HepG2 (cell line): ENCODE data around the gene PCYT2. TPM values are rescaled to one million over a fixed set of nuclear protein-coding genes. Genes with fewer than 3 reads are reported as not detected.

Experiments
- ARHGAP35 ChIP-seq: sonication (generic); formaldehyde crosslinking; IDR thresholded peaks from 2 replicates; pipeline ENCODE4 v1.9.0; 2022; ENCODE audit warnings: mild to moderate bottlenecking, inconsistent platforms, moderate library complexity, missing genetic modification reagents, borderline replicate concordance
- DNMT3B ChIP-seq: conservative IDR thresholded peaks from 2 replicates; pipeline ENCODE4 v1.6.1; 2016; ENCODE audit warnings: missing biosample characterization, control low read depth
- FOXA3 ChIP-seq: IDR thresholded peaks from 2 replicates; pipeline ENCODE4 v1.6.1; 2016; ENCODE audit warnings: missing genetic modification reagents, missing compliant biosample characterization
- KAT2B ChIP-seq: fragments of 150-350 bp; IDR thresholded peaks from 2 replicates; pipeline ENCODE4 v1.6.1; 2014; ENCODE audit warnings: low read depth, low read length, borderline replicate concordance
- KDM5B ChIP-seq: sonication (generic); formaldehyde crosslinking; IDR thresholded peaks from 2 replicates; pipeline ENCODE4 v1.4.0; 2020; ENCODE audit warnings: missing genetic modification reagents, mild to moderate bottlenecking, borderline replicate concordance
- MATR3 ChIP-seq: sonication (generic); formaldehyde crosslinking; IDR thresholded peaks from 2 replicates; pipeline ENCODE4 v1.4.0; 2020; ENCODE audit warnings: missing genetic modification reagents
- NFKBIZ ChIP-seq: IDR thresholded peaks from 2 replicates; pipeline ENCODE4 v1.6.1; 2018; ENCODE audit warnings: missing genetic modification reagents, missing compliant biosample characterization
- NR2F1 ChIP-seq, 2 experiments: fragments of 450-650 bp in 1 of 2; formaldehyde crosslinking in 1 of 2; IDR thresholded peaks; 2 replicates each; pipeline versions ENCODE4 v1.5.0 to v1.6.1; 2016 to 2020; ENCODE audit warnings: mild to moderate bottlenecking in 1 of 2, missing compliant biosample characterization in 1 of 2, missing genetic modification reagents in 1 of 2, moderate library complexity in 1 of 2
- RNF2 ChIP-seq: fragments of 450-650 bp; conservative IDR thresholded peaks from 2 replicates; pipeline ENCODE4 v1.6.1; 2016; ENCODE audit warnings: low read depth
- RORA ChIP-seq: sonication (generic); formaldehyde crosslinking; IDR thresholded peaks from 2 replicates; pipeline ENCODE4 v1.5.0; 2020; ENCODE audit warnings: mild to moderate bottlenecking, missing genetic modification reagents, moderate library complexity
- SCMH1 ChIP-seq: sonication (generic); formaldehyde crosslinking; IDR thresholded peaks from 2 replicates; pipeline ENCODE4 v1.9.0; 2021; ENCODE audit warnings: missing genetic modification reagents, mild to moderate bottlenecking, borderline replicate concordance
- SP2 ChIP-seq: sonication (generic); formaldehyde crosslinking; IDR thresholded peaks from 2 replicates; pipeline ENCODE4 v1.5.1; 2020; ENCODE audit warnings: mild to moderate bottlenecking, missing genetic modification reagents
- SRF ChIP-seq: IDR thresholded peaks from 2 replicates; pipeline ENCODE4 v1.6.1; 2011; ENCODE audit warnings: mild to moderate bottlenecking, low read depth, low read length, moderate library complexity
- ZFYVE20 ChIP-seq: sonication (generic); formaldehyde crosslinking; IDR thresholded peaks from 2 replicates; pipeline ENCODE4 v1.8.0; 2023; ENCODE audit warnings: low read depth, mild to moderate bottlenecking, moderate library complexity, missing genetic modification reagents, borderline replicate concordance
- ZNF12 ChIP-seq: sonication (generic); formaldehyde crosslinking; IDR thresholded peaks from 2 replicates; pipeline ENCODE4 v1.5.0; 2020; ENCODE audit warnings: missing genetic modification reagents
- ZNF224 ChIP-seq: sonication (generic); formaldehyde crosslinking; IDR thresholded peaks from 2 replicates; pipeline ENCODE4 v1.5.0; 2020; ENCODE audit warnings: mild to moderate bottlenecking, missing genetic modification reagents
- ZNF34 ChIP-seq: sonication (generic); formaldehyde crosslinking; IDR thresholded peaks from 2 replicates; pipeline ENCODE4 v1.4.0; 2020; ENCODE audit warnings: mild to moderate bottlenecking, missing genetic modification reagents, borderline replicate concordance
- ZNF441 ChIP-seq: sonication (generic); formaldehyde crosslinking; IDR thresholded peaks from 2 replicates; pipeline ENCODE4 v1.7.0; 2021; ENCODE audit warnings: missing genetic modification reagents, borderline replicate concordance
- ZNF746 ChIP-seq: sonication (generic); formaldehyde crosslinking; IDR thresholded peaks from 2 replicates; pipeline ENCODE4 v1.8.0; 2022; ENCODE audit warnings: mild to moderate bottlenecking, missing genetic modification reagents
- polyA plus RNA-seq, 8 experiments: library from polyadenylated mRNA; depleted of rRNA in 3 of 8; stranded (reverse) in 7 of 8; unstranded in 1 of 8; fragments of >200 nt; fragmentation: Illumina TruSeq in 4 of 8; extraction: Trizol in 4 of 8; gene quantifications; 2 replicates each; pipeline versions ENCODE4 v1.2.1 to v1.2.3, GENCODE V29; 2011 to 2016; ENCODE audit warnings: low read depth in 4 of 8, missing spikeins in 1 of 8, mixed read lengths in 1 of 8; ENCODE audit not compliant: insufficient read depth in 1 of 8
- total RNA-seq, 5 experiments: library from RNA; depleted of rRNA; stranded (reverse); fragments of >200 nt; fragmentation: Illumina TruSeq; extraction: Trizol; gene quantifications; 2 replicates each; pipeline ENCODE4 v1.2.3, GENCODE V29; 2016; ENCODE audit warnings: low read depth in 1 of 5
- TF ChIP-seq, protein P1 (sequence below), 2 experiments: fragments of 450-650 bp in 1 of 2; sonication (generic) in 1 of 2; formaldehyde crosslinking; IDR thresholded peaks; 2 replicates each; pipeline versions ENCODE4 v1.5.0 to v1.8.0; 2020 to 2022; ENCODE audit warnings: mild to moderate bottlenecking in 1 of 2, missing genetic modification reagents in 1 of 2
- TF ChIP-seq, protein P2 (sequence below), 2 experiments: sonication (generic) in 1 of 2; formaldehyde crosslinking in 1 of 2; IDR thresholded peaks; 2 replicates each; pipeline versions ENCODE4 v1.4.0 to v1.6.1; 2018 to 2020; ENCODE audit warnings: missing genetic modification reagents in 2 of 2, borderline replicate concordance in 1 of 2, low read depth in 1 of 2, mild to moderate bottlenecking in 1 of 2, missing biosample characterization in 1 of 2
- TF ChIP-seq, protein P3 (sequence below): sonication (generic); IDR thresholded peaks from 2 replicates; pipeline ENCODE4 v1.6.1; 2016; ENCODE audit warnings: low read depth, borderline replicate concordance

The PCYT2 gene
- total and polyA plus RNA-seq, 2 of the 13 experiments (the other 11 are each of a cell fraction or from before 2014, with no cell fraction given) = 147 to 297 TPM

DNA sequence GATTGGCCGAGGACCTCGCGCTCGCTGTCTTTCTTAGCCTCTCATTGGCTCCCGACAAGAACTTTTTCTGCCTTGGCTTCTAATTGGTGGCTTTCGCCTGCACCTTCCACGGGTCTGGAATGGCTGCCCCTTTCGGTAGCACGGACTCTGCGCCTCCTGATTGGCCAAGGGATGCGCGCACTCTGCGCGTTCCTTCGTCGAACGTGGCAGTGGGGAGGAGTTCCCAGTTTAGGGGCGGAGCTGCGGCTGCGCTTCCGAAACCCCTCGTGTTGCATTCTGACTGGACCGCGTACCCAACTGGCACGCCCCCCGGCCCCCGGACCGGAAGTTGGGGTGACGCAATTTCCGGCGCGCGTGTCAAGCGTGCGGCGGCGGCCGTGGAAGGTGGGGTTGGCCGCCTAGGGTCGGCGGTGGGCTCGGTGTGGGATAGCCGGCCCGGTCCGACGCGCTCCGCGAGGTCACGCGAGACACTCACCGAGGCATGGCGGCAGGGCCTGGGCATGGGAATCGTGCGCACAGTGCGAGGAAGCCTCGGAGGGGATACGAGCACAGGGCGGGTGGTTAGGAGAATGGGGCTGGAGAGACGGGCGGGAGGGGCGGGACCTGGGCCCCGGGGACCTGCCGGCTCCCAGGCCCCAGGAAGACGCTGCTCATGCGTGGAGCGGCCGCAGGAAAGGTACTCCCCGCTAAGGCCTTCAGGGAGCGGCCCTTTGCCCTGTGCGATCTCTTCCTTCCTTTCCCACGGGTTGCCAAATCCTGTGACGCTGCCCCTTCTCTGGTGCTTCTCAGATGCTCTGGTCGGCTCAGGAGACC, 50.2 kb downstream of the PCYT2 start (continued):
- TF ChIP-seq ZNF12 (CRISPR knock-in tag) = no peak
- TF ChIP-seq KDM5B (CRISPR knock-in tag) = peak; percentile 98
- 0 out of 2 replicates have a peak, but pooled peaks have one; percentile 22 for TF ChIP-seq ZNF34
- TF ChIP-seq SP2 (CRISPR knock-in tag) = peak; percentile 93
- TF ChIP-seq, protein P1, sequence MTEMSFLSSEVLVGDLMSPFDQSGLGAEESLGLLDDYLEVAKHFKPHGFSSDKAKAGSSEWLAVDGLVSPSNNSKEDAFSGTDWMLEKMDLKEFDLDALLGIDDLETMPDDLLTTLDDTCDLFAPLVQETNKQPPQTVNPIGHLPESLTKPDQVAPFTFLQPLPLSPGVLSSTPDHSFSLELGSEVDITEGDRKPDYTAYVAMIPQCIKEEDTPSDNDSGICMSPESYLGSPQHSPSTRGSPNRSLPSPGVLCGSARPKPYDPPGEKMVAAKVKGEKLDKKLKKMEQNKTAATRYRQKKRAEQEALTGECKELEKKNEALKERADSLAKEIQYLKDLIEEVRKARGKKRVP (CRISPR knock-in tag; IDR thresholded peaks at IDR 0.05) = peak in 1 of 2 experiments; percentile 99; a peak in 2 of 4 replicates
- TF ChIP-seq, protein P2, sequence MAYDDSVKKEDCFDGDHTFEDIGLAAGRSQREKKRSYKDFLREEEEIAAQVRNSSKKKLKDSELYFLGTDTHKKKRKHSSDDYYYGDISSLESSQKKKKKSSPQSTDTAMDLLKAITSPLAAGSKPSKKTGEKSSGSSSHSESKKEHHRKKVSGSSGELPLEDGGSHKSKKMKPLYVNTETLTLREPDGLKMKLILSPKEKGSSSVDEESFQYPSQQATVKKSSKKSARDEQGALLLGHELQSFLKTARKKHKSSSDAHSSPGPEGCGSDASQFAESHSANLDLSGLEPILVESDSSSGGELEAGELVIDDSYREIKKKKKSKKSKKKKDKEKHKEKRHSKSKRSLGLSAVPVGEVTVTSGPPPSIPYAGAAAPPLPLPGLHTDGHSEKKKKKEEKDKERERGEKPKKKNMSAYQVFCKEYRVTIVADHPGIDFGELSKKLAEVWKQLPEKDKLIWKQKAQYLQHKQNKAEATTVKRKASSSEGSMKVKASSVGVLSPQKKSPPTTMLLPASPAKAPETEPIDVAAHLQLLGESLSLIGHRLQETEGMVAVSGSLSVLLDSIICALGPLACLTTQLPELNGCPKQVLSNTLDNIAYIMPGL (CRISPR knock-in tag; IDR thresholded peaks at IDR 0.05; ENCODE audit: borderline replicate concordance in 1 of 2, low read depth in 1 of 2) = peak; percentile 51 to 88; a peak in 3 of 4 replicates
- TF ChIP-seq RORA (CRISPR knock-in tag) = no peak
- 0 out of 2 replicates have a peak, but pooled peaks have one; percentile 58 for TF ChIP-seq ZNF224 (CRISPR knock-in tag)
- TF ChIP-seq FOXA3 (CRISPR knock-in tag) = peak; percentile 64; the same call in 1 of the 2 replicates
- peak; percentile 80 for TF ChIP-seq NFKBIZ
- no peak for TF ChIP-seq SCMH1 (CRISPR knock-in tag)
- TF ChIP-seq, protein P3, sequence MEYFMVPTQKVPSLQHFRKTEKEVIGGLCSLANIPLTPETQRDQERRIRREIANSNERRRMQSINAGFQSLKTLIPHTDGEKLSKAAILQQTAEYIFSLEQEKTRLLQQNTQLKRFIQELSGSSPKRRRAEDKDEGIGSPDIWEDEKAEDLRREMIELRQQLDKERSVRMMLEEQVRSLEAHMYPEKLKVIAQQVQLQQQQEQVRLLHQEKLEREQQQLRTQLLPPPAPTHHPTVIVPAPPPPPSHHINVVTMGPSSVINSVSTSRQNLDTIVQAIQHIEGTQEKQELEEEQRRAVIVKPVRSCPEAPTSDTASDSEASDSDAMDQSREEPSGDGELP = peak; percentile 54; the same call in 1 of the 2 replicates
- TF ChIP-seq DNMT3B = peak; percentile 95
- peak; percentile 33; the same call in 1 of the 2 replicates for TF ChIP-seq ZNF441 (CRISPR knock-in tag)
- no peak; the same call in 1 of the 2 replicates for TF ChIP-seq ZNF746 (CRISPR knock-in tag)
- TF ChIP-seq ZFYVE20 (CRISPR knock-in tag) = peak; percentile 96
- TF ChIP-seq NR2F1 (CRISPR knock-in tag; IDR thresholded peaks at IDR 0.05) = 0 out of 4 replicates have a peak, but pooled peaks of 1 of the 2 experiments have one; percentile 18
- peak; percentile 85; the same call in 1 of the 2 replicates for TF ChIP-seq RNF2
- 0 out of 2 replicates have a peak, but pooled peaks have one; percentile 13 for TF ChIP-seq SRF
- no peak for TF ChIP-seq KAT2B
- TF ChIP-seq ARHGAP35 (CRISPR knock-in tag) = peak; percentile 84
- TF ChIP-seq MATR3 = no peak
